Endometrial microvascular endothelial cells (primary cell): ENCODE results near the gene DOK6. TPM values are rescaled to one million over a fixed set of nuclear protein-coding genes. Genes with fewer than 3 reads are reported as not detected.

Experiments
- in situ Hi-C: cut with HindIII; loops from 2 replicates; pipeline ENCODE4 v1.10.0; 2017; ENCODE audit warnings: low sequenced_read_pairs, low pct_unique_long_range_greater_than_20kb; ENCODE audit errors: inconsistent ontology term
- total RNA-seq: library from RNA; depleted of rRNA; stranded (reverse); fragments of >200 nt; gene quantifications from one replicate; pipeline ENCODE4 v1.2.3, GENCODE V29; 2015; ENCODE audit errors: inconsistent ontology term

DOK6 gene
- total RNA-seq, 1 donor from 2014 or later = not detected

- in situ Hi-C loops = no loop called here
These were observed 10.5 kb downstream of the DOK6 start for GRCh38 chr18:69411199-69411598.

DNA sequence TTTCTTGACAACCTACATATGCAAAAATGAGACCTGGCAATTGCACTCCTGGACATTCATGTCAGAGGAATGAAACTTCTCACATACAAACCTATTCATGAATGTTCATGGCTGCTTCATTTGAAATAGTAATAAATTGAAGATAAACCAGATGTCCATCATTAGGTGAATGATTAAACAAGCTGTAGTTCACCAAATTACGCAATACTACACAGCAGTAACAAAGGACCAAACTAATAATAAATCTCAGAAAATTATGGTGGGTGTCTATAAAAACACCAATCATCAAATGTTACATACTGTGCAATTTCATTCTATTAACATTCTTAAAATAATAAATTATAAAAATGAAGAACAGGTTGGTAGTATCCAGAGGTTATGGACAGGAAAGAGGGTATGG, 13.5 kb downstream of the DOK6 start:
- in situ Hi-C loops = no loop called here

DNA sequence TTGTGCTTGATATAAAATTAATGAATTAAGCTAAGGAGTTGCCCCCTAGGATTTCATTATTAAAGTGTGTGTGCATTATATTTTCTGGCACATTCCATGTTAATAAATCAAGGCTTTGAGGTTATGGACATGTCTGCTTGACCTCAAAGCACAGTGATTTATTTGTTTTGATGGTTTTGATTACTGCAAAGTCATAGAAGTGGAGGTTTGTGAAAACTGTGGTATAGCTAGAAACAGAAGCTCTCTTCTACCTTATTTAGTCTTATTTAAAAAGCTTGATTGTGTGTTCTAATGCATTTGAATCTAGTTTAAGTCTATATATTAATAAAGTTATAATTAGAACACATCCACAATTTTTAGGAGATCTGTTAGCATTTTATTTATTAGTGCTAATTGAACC, 32.2 kb downstream of the DOK6 start:
- in situ Hi-C loops = no loop called here

DNA sequence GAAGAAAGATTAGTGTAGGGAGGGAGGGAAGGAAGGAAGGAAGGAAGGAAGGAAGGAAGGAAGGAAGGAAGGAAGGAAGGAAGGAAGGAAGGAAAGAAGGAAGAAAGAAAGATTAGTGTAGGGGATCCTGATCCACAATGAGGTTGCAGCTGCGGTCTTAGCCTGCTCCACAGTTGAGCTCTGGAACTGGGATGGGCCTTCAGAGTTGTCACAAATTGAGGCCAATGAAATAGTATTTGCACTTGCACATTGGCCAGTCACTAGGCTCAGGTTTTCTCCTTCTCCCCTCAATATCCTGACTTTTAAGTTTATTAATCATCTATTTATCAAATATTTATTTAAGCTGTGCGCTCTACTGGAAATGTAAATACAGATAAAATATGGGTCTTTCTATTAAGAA, 34.3 kb downstream of the DOK6 start:
- in situ Hi-C loops = no loop called here

DNA sequence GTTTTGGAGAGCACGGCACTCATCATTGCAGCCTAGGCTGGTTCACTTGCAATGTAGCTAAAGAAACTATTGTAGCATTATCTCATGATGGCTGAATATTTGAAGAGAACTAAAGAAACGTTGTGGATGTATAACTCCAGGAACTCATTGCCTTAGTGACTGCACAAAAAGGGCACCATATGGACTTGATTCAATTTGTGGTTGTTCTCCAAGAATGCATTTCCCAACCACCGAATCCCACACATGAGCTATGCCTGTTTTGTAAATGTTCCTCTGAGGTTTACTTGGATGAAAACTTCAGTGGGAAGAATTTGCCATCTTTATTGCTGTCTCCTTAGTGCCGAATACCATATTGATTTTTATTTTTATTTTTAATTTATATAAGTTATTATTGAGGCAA, 43.5 kb downstream of the DOK6 start:
- in situ Hi-C loops = no loop called here

- in situ Hi-C loops = no loop called here
These were observed 47.2 kb downstream of the DOK6 start for GRCh38 chr18:69447886-69448285.

DNA sequence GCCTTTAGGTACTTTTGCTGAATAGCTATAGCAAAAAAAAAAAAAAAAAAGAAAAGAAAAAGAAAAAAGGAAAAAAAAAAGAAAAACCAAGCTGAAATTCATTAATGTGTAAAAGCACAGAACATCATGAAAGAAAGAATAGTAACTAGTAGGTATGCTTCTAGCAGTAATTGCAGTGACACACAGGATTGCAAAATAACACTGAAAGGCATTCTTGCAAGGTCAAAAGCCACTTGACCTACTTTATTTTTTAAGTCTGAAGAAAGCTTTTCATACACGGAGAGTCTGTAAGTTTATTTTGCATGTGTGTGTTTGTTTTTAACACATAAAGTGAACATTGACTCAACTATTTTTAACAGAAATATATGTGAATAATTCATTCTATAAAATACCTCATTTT, 54.4 kb downstream of the DOK6 start:
- in situ Hi-C loops = no loop called here

- in situ Hi-C loops = no loop called here
These were observed 68.8 kb downstream of the DOK6 start for GRCh38 chr18:69469444-69469919.

- in situ Hi-C loops = no loop called here
These were observed 79.8 kb downstream of the DOK6 start for GRCh38 chr18:69480460-69480859.

- in situ Hi-C loops = no loop called here
These were observed 82.9 kb downstream of the DOK6 start for GRCh38 chr18:69483574-69483973.

- in situ Hi-C loops = no loop called here
These were observed 84.2 kb downstream of the DOK6 start for GRCh38 chr18:69484699-69485396.

- in situ Hi-C loops = no loop called here
These were observed 87.1 kb downstream of the DOK6 start for GRCh38 chr18:69487488-69488394.

- in situ Hi-C loops = no loop called here
These were observed 89.4 kb downstream of the DOK6 start for GRCh38 chr18:69490072-69490471.

GRCh38 chr18:69490813-69491212, 90.1 kb downstream of the DOK6 start:
- in situ Hi-C loops = no loop called here

GRCh38 chr18:69491576-69491975, 90.9 kb downstream of the DOK6 start:
- in situ Hi-C loops = no loop called here

- in situ Hi-C loops = no loop called here
These were observed 92.2 kb downstream of the DOK6 start for GRCh38 chr18:69492861-69493260.

DNA sequence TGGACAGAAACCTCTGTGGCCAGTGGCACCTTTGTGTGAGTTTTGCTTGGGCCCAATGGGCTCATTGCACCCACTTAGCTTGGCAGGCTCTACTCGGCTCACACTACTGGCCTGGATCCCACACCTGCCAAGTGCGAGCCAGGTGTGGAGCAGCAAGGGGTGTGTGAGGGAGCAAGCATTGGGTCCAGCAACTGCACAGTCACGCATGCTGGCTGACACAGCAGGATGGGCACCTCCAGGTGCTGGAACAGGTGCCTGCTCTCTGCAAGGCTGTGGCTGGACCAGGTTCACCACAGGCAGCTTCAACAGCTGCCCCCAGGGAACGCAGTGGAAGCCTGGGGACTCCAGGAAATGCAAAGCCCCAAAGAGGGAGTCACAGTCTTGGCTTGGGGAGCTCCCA, 94.2 kb downstream of the DOK6 start:
- in situ Hi-C loops = no loop called here

DNA sequence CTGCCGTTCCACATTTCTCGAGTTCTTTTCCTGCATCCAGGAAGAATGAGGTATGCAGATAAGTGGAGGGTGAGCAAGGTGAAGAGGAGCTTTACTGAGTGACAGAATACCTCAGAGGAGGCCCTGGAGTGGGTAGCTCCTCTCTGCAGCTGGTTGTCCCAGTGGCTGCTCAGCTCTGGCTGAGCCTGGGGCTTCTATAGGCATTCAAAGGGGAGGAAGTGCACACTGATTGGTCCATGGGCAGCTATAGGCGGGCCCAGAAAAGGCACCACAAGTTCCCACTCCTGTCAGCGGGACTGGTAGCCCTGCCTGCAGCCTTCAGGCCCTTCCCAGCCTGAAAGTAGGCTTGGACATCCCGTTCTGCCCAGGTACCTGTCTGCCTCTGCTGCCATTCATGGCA, 94.7 kb downstream of the DOK6 start:
- in situ Hi-C loops = no loop called here

- in situ Hi-C loops = no loop called here
These were observed 95.3 kb downstream of the DOK6 start for GRCh38 chr18:69495841-69496533.

- in situ Hi-C loops = no loop called here
These were observed 118.3 kb downstream of the DOK6 start for GRCh38 chr18:69518989-69519388.
